SIG-M5 treated with dmso at 0.1 percent for 504 hours (cell line): ENCODE measurements around the gene NCCRP1.

Experiments
- DNase-seq: peaks from one replicate; lab custom pipeline; 2025; ENCODE audit not compliant: unreplicated experiment; lab: John Stamatoyannopoulos, UW

NCCRP1 gene

GRCh38 chr19:39179754-39180153 is 17.0 kb upstream of the NCCRP1 start:
- no peak for DNase-seq

- no peak for DNase-seq
These were observed 16.0 kb upstream of the NCCRP1 start for GRCh38 chr19:39180749-39181148.

- DNase-seq: no peak
These were observed 15.1 kb upstream of the NCCRP1 start for GRCh38 chr19:39181500-39182173.

- no peak for DNase-seq
These were observed 14.6 kb upstream of the NCCRP1 start for GRCh38 chr19:39182174-39182505.

GRCh38 chr19:39183104-39183503 is 13.7 kb upstream of the NCCRP1 start:
- no peak for DNase-seq

- DNase-seq: no peak
These were observed 10.4 kb upstream of the NCCRP1 start for GRCh38 chr19:39186391-39186790.

GRCh38 chr19:39187552-39187943 is 9.2 kb upstream of the NCCRP1 start:
- DNase-seq: no peak

GRCh38 chr19:39188960-39189359 is 7.8 kb upstream of the NCCRP1 start:
- no peak for DNase-seq

GRCh38 chr19:39190768-39191167 is 6.0 kb upstream of the NCCRP1 start:
- DNase-seq: no peak

GRCh38 chr19:39192846-39193245 is 3.9 kb upstream of the NCCRP1 start:
- no peak for DNase-seq

GRCh38 chr19:39193803-39194202 is 3.0 kb upstream of the NCCRP1 start:
- DNase-seq: no peak

GRCh38 chr19:39194832-39195542 is 1.8 kb upstream of the NCCRP1 start:
- DNase-seq: no peak

GRCh38 chr19:39195755-39196154 is 1.0 kb upstream of the NCCRP1 start:
- no peak for DNase-seq

- no peak for DNase-seq
These were observed 444 bp upstream of the NCCRP1 start for GRCh38 chr19:39196320-39196719.

- DNase-seq: no peak
These were observed 1.0 kb downstream of the NCCRP1 start for GRCh38 chr19:39197808-39198207.

GRCh38 chr19:39199025-39199424 is 2.3 kb downstream of the NCCRP1 start:
- no peak for DNase-seq

GRCh38 chr19:39200066-39200802 is 3.5 kb downstream of the NCCRP1 start:
- no peak for DNase-seq

GRCh38 chr19:39200803-39201115 is 4.0 kb downstream of the NCCRP1 start:
- no peak for DNase-seq

GRCh38 chr19:39202998-39203355 is 6.2 kb downstream of the NCCRP1 start:
- no peak for DNase-seq

- no peak for DNase-seq
These were observed 6.9 kb downstream of the NCCRP1 start, which contains the start of gene SYCN for GRCh38 chr19:39203372-39204341. TSS of gene SYCN (minus strand) at chr19:39204263. CDS start at chr19:39204254, 9 bp downstream.

- no peak for DNase-seq
These were observed 8.6 kb downstream of the NCCRP1 start for GRCh38 chr19:39205449-39205764.
